ENCODE measurements around the gene BGLAP.

BGLAP gene

GRCh38 chr1:156284112-156284511, 42.1 kb downstream of the BGLAP start, which contains the start of gene TMEM79:
TSS of gene TMEM79 (plus strand) at chr1:156284325. CDS start at chr1:156285227, 902 bp downstream.
- peak within 1 kb of the TSS; percentile 90 for H3K27ac ChIP-seq (ENCODE audit: low read depth, low read length)
- peaks cover 4 to 41% (median 34%) of the 10 kb centered on the region in 5 donors for H3K4me1 ChIP-seq (ENCODE audit: control insufficient read depth in 5 of 5, insufficient read depth in 5 of 5, low read length in 5 of 5)
- H3K27me3 ChIP-seq (ENCODE audit: control insufficient read depth in 5 of 5, insufficient read depth in 4 of 5, low read length in 5 of 5), result no peaks in the 10 kb centered on the region
- peak within 1 kb of the TSS; percentile 82 to 98 (median 91) for H3K4me3 ChIP-seq (ENCODE audit: low read depth in 1 of 5, low read length in 5 of 5)
- H3K9me3 ChIP-seq (ENCODE audit: control insufficient read depth in 5 of 5, low read length in 5 of 5), result no peaks in the 10 kb centered on the region
- H3K36me3 ChIP-seq (ENCODE audit: control insufficient read depth in 5 of 5, insufficient read depth in 5 of 5, low read length in 5 of 5), result peaks cover 0 to 14% (median 6%) of the 10 kb centered on the region in 5 donors
- H3K9ac ChIP-seq (ENCODE audit: low read length in 5 of 5), result peak within 1 kb of the TSS; percentile 79 to 91 (median 88)

- H3K9me3 ChIP-seq (ENCODE audit: control insufficient read depth in 5 of 5, low read length in 5 of 5), result no peaks in the 10 kb centered on the region
- peaks cover 0 to 15% (median 6%) of the 10 kb centered on the region in 5 donors for H3K36me3 ChIP-seq (ENCODE audit: control insufficient read depth in 5 of 5, insufficient read depth in 5 of 5, low read length in 5 of 5)
- no peak overlapping the region for H3K9ac ChIP-seq (ENCODE audit: low read length in 5 of 5)
- peaks cover 4 to 41% (median 34%) of the 10 kb centered on the region in 5 donors for H3K4me1 ChIP-seq (ENCODE audit: control insufficient read depth in 5 of 5, insufficient read depth in 5 of 5, low read length in 5 of 5)
- H3K27me3 ChIP-seq (ENCODE audit: control insufficient read depth in 5 of 5, insufficient read depth in 4 of 5, low read length in 5 of 5), result no peaks in the 10 kb centered on the region
- H3K4me3 ChIP-seq (ENCODE audit: low read depth in 1 of 5, low read length in 5 of 5), result no peak overlapping the region
- H3K27ac ChIP-seq (ENCODE audit: low read depth, low read length), result no peak overlapping the region
Measured at GRCh38 chr1:156284757-156285156, 42.8 kb downstream of the BGLAP start.

- Histone ChIP-seq H3K9me3 (ENCODE audit: control insufficient read depth in 5 of 5, low read length in 5 of 5) (no peaks in the 10 kb centered on the region), H3K36me3 (ENCODE audit: control insufficient read depth in 5 of 5, insufficient read depth in 5 of 5, low read length in 5 of 5) (peaks cover 0 to 12% (median 6%) of the 10 kb centered on the region in 5 donors), H3K4me1 (ENCODE audit: control insufficient read depth in 5 of 5, insufficient read depth in 5 of 5, low read length in 5 of 5) (peaks cover 4 to 35% (median 30%) of the 10 kb centered on the region in 5 donors), H3K27ac (ENCODE audit: low read depth, low read length) (no peak overlapping the region), H3K27me3 (ENCODE audit: control insufficient read depth in 5 of 5, insufficient read depth in 4 of 5, low read length in 5 of 5) (no peaks in the 10 kb centered on the region), H3K4me3 (ENCODE audit: low read depth in 1 of 5, low read length in 5 of 5) (no peak overlapping the region), H3K9ac (ENCODE audit: low read length in 5 of 5) (no peak overlapping the region)
Measured at GRCh38 chr1:156285437-156285836, 43.5 kb downstream of the BGLAP start.

- Histone ChIP-seq H3K27ac (ENCODE audit: low read depth, low read length) (no peak overlapping the region), H3K9me3 (ENCODE audit: control insufficient read depth in 5 of 5, low read length in 5 of 5) (no peaks in the 10 kb centered on the region), H3K27me3 (ENCODE audit: control insufficient read depth in 5 of 5, insufficient read depth in 4 of 5, low read length in 5 of 5) (no peaks in the 10 kb centered on the region), H3K4me3 (ENCODE audit: low read depth in 1 of 5, low read length in 5 of 5) (no peak overlapping the region), H3K36me3 (ENCODE audit: control insufficient read depth in 5 of 5, insufficient read depth in 5 of 5, low read length in 5 of 5) (peaks cover 0 to 12% (median 6%) of the 10 kb centered on the region in 5 donors), H3K9ac (ENCODE audit: low read length in 5 of 5) (peak overlapping the region in 1 of 5 donors; percentile 38), H3K4me1 (ENCODE audit: control insufficient read depth in 5 of 5, insufficient read depth in 5 of 5, low read length in 5 of 5) (peaks cover 4 to 33% (median 28%) of the 10 kb centered on the region in 5 donors)
Measured at GRCh38 chr1:156286061-156286460, 44.1 kb downstream of the BGLAP start.

- no peaks in the 10 kb centered on the region for H3K9me3 ChIP-seq (ENCODE audit: control insufficient read depth in 5 of 5, low read length in 5 of 5)
- H3K36me3 ChIP-seq (ENCODE audit: control insufficient read depth in 5 of 5, insufficient read depth in 5 of 5, low read length in 5 of 5), result peaks cover 3 to 28% (median 17%) of the 10 kb centered on the region in 5 donors
- H3K27me3 ChIP-seq (ENCODE audit: control insufficient read depth in 5 of 5, insufficient read depth in 4 of 5, low read length in 5 of 5), result no peaks in the 10 kb centered on the region
- no peak overlapping the region for H3K4me3 ChIP-seq (ENCODE audit: low read depth in 1 of 5, low read length in 5 of 5)
- no peak overlapping the region for H3K27ac ChIP-seq (ENCODE audit: low read depth, low read length)
- no peak overlapping the region for H3K9ac ChIP-seq (ENCODE audit: low read length in 5 of 5)
- peaks cover 6 to 35% (median 20%) of the 10 kb centered on the region in 5 donors for H3K4me1 ChIP-seq (ENCODE audit: control insufficient read depth in 5 of 5, insufficient read depth in 5 of 5, low read length in 5 of 5)
Measured at GRCh38 chr1:156289857-156290256, 47.9 kb downstream of the BGLAP start.

GRCh38 chr1:156291226-156292061, 49.5 kb downstream of the BGLAP start:
- peaks cover 3 to 22% (median 17%) of the 10 kb centered on the region in 5 donors for H3K36me3 ChIP-seq (ENCODE audit: control insufficient read depth in 5 of 5, insufficient read depth in 5 of 5, low read length in 5 of 5)
- peaks cover 6 to 48% (median 29%) of the 10 kb centered on the region in 5 donors for H3K4me1 ChIP-seq (ENCODE audit: control insufficient read depth in 5 of 5, insufficient read depth in 5 of 5, low read length in 5 of 5)
- no peaks in the 10 kb centered on the region for H3K9me3 ChIP-seq (ENCODE audit: control insufficient read depth in 5 of 5, low read length in 5 of 5)
- H3K9ac ChIP-seq (ENCODE audit: low read length in 5 of 5), result peak overlapping the region; percentile 62 to 94 (median 71)
- peak overlapping the region; percentile 58 to 81 (median 72) for H3K4me3 ChIP-seq (ENCODE audit: low read depth in 1 of 5, low read length in 5 of 5)
- no peaks in the 10 kb centered on the region for H3K27me3 ChIP-seq (ENCODE audit: control insufficient read depth in 5 of 5, insufficient read depth in 4 of 5, low read length in 5 of 5)
- peak overlapping the region; percentile 82 for H3K27ac ChIP-seq (ENCODE audit: low read depth, low read length)
